Skeletal muscle tissue (tissue), 4 donors: ENCODE data around the gene MAGI1. TPM values are rescaled to one million over a fixed set of nuclear protein-coding genes. Genes with fewer than 3 reads are reported as not detected.

Experiments
- H3K27ac ChIP-seq: one replicate; pipeline ENCODE4 v1.7.0; 2013; ENCODE audit warnings: mild to moderate bottlenecking, low read depth, low read length, inconsistent platforms
- H3K27me3 ChIP-seq, 3 donors: one replicate each; pipeline ENCODE4 v1.7.0; 2013; ENCODE audit warnings: low read length in 3 of 3; ENCODE audit not compliant: control insufficient read depth in 3 of 3, insufficient read depth in 3 of 3
- H3K36me3 ChIP-seq, 3 donors: one replicate each; pipeline ENCODE4 v1.7.0; 2013; ENCODE audit warnings: low read length in 3 of 3; ENCODE audit not compliant: control insufficient read depth in 3 of 3, insufficient read depth in 3 of 3
- H3K4me1 ChIP-seq, 3 donors: one replicate each; pipeline ENCODE4 v1.7.0; 2013; ENCODE audit warnings: low read length in 3 of 3, mild to moderate bottlenecking in 3 of 3; ENCODE audit not compliant: control insufficient read depth in 3 of 3, insufficient read depth in 3 of 3
- H3K4me3 ChIP-seq, 3 donors: one replicate each; pipeline ENCODE4 v1.7.0; 2013; ENCODE audit warnings: low read length in 3 of 3
- H3K9ac ChIP-seq, 3 donors: one replicate each; pipeline ENCODE4 v1.7.0; 2013; ENCODE audit warnings: low read length in 3 of 3, mild to moderate bottlenecking in 3 of 3, moderate library complexity in 2 of 3, low read depth in 1 of 3
- H3K9me3 ChIP-seq, 3 donors: one replicate each; pipeline ENCODE4 v1.7.0; 2013; ENCODE audit warnings: low read length in 3 of 3; ENCODE audit not compliant: control insufficient read depth in 3 of 3
- total RNA-seq: library from RNA; depleted of rRNA; stranded (reverse); fragments of >200 nt; gene quantifications from one replicate; pipeline ENCODE4 v1.2.3, GENCODE V29; 2014
- donor health status: Osteomylitis.

The MAGI1 gene
- total RNA-seq, 1 donor from 2014 or later, result 23.5 TPM

DNA sequence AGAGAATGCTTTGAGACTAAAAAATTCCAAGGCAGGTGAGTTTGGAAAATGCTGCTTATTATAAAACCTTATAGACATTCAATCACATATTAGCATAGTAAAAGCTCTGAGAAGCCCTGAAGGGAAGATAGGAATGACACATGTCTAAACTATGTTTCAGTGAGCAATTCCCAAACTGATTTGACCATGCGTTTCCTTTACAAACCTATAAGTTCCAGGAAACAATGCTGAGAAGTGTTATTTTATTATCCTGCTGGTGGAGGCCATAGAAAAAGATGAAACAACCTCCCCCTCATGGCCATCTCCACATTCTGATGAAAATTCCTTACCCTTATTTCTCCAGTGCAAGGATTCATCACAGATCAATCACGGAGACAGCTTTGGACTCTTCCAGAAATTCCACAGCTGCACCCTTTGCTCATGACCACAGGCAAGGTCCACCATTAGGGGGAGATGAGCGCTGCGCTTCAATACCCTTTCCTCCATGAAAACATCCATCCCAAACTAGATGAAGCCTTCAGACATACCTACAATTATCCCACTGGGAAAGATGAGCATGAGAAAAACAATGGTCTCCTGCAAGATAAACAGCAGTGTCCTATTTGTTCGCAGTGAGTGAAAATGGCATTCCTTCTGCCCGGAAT is 372.1 kb downstream of the MAGI1 start:
- Histone ChIP-seq H3K4me3 (no peak overlapping the region), H3K9me3 (no peaks in the 10 kb centered on the region), H3K36me3 (no peaks in the 10 kb centered on the region), H3K27ac (no peak overlapping the region), H3K9ac (no peak overlapping the region), H3K27me3 (no peaks in the 10 kb centered on the region), H3K4me1 (no peaks in the 10 kb centered on the region)

DNA sequence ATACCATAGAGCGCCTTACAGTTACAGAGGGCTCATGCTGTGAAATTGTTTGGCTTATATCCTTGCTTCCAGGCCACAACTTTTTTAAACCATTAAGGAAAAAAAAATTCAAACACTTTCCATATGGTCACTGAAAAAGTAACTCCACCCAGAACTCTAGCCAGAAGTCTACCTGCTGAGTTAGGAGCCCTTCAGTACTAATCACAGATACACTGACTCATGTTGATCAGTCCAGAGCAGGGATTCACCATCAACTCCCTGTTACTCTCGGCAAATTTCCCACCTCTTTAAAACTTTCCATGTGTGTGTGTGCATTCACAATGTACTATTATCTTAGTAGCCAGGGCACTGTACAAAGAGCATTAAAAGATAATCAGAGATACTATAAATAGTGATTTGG is 372.8 kb downstream of the MAGI1 start:
- Histone ChIP-seq H3K36me3 (no peaks in the 10 kb centered on the region), H3K9me3 (no peaks in the 10 kb centered on the region), H3K9ac (no peak overlapping the region), H3K27ac (no peak overlapping the region), H3K4me3 (no peak overlapping the region), H3K27me3 (no peaks in the 10 kb centered on the region), H3K4me1 (no peaks in the 10 kb centered on the region)

- Histone ChIP-seq H3K9me3 (no peaks in the 10 kb centered on the region), H3K27me3 (no peaks in the 10 kb centered on the region), H3K9ac (no peak overlapping the region), H3K4me3 (no peak overlapping the region), H3K36me3 (no peaks in the 10 kb centered on the region), H3K27ac (no peak overlapping the region), H3K4me1 (no peaks in the 10 kb centered on the region)
Measured at GRCh38 chr3:65664931-65665330, 373.8 kb downstream of the MAGI1 start.

- no peaks in the 10 kb centered on the region for H3K27me3 ChIP-seq
- H3K36me3 ChIP-seq, result no peaks in the 10 kb centered on the region
- H3K4me1 ChIP-seq, result no peaks in the 10 kb centered on the region
- H3K4me3 ChIP-seq, result no peak overlapping the region
- H3K9ac ChIP-seq, result no peak overlapping the region
- H3K27ac ChIP-seq, result no peak overlapping the region
- no peaks in the 10 kb centered on the region for H3K9me3 ChIP-seq
Measured at GRCh38 chr3:65664446-65664845, 374.3 kb downstream of the MAGI1 start.

DNA sequence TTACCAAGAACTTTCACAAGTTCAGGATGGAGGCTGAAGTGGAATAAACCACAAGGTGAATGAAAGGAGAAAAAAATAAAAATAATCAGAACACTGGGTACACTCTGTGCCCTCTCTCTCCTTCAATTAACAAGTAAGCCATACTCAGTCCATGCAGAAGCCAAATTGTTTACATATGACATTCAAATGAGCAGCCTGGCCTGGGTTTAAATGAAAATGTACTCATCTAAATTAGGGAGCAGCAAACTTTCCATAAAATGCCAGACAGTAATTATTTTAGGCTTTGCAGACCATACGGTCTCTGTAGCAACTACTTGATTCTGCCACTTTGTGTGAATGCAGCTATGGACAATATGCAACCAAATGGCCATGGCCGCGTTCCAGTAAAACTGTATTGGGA is 376.6 kb downstream of the MAGI1 start:
- Histone ChIP-seq H3K9me3 (no peaks in the 10 kb centered on the region), H3K4me3 (no peak overlapping the region), H3K4me1 (no peaks in the 10 kb centered on the region), H3K36me3 (no peaks in the 10 kb centered on the region), H3K9ac (no peak overlapping the region), H3K27ac (no peak overlapping the region), H3K27me3 (no peaks in the 10 kb centered on the region)

DNA sequence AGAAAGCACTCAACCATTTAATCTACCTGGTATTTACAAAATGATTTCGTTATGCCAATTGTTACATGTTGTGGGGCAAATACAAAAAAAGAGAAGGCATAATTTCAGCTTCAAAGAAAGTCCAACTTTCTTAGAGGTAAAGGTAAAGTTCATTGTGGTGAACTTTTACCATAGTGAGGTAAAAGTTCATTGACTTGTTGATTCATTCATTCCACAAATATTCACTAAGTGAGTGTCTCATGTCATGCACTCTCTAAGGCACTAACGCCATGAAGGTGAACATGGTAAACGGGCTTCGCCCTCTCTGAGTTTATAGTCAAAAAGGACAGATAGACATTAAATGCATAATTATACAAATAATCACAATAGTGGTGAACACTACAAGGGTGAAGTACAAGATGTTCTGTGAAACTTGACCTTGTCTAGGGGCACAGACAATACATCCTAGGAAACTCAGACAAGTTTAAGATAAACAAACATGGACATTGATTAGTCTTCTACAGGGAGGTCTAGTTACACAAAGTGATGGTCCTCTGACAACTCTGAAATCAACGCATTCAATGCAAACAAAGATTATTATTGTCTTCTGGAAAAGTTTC is 378.6 kb downstream of the MAGI1 start:
- Histone ChIP-seq H3K27ac (no peak overlapping the region), H3K4me3 (no peak overlapping the region), H3K27me3 (no peaks in the 10 kb centered on the region), H3K9ac (no peak overlapping the region), H3K9me3 (no peaks in the 10 kb centered on the region), H3K36me3 (no peaks in the 10 kb centered on the region), H3K4me1 (no peaks in the 10 kb centered on the region)

- Histone ChIP-seq H3K4me1 (no peaks in the 10 kb centered on the region), H3K9me3 (no peaks in the 10 kb centered on the region), H3K27ac (no peak overlapping the region), H3K36me3 (no peaks in the 10 kb centered on the region), H3K27me3 (no peaks in the 10 kb centered on the region), H3K4me3 (no peak overlapping the region), H3K9ac (no peak overlapping the region)
Measured at GRCh38 chr3:65659396-65659795, 379.3 kb downstream of the MAGI1 start.

DNA sequence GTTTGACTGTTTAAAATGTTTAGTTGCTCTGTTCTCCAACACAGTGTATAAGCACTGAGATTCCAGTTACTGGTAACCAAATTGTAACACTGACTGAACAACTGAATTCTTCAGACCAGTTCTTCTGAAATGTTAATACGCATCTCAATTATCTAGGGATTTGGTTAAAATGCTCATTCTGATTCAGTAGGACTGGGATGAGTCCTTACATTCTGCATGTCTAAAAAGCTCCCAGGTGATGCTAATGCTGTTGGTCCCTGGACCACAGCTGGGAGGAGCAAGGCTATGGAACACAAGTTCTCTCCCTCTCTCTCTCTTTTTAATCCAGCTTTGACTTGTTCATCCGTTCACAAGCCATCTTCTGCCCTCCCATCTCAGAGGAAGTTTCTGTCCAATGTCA is 380.3 kb downstream of the MAGI1 start:
- Histone ChIP-seq H3K27ac (no peak overlapping the region), H3K4me3 (no peak overlapping the region), H3K4me1 (no peaks in the 10 kb centered on the region), H3K9ac (no peak overlapping the region), H3K9me3 (no peaks in the 10 kb centered on the region), H3K36me3 (no peaks in the 10 kb centered on the region), H3K27me3 (no peaks in the 10 kb centered on the region)

- Histone ChIP-seq H3K4me1 (no peaks in the 10 kb centered on the region), H3K27ac (no peak overlapping the region), H3K9me3 (peaks cover 0 to 3% (median 0%) of the 10 kb centered on the region in 3 donors), H3K27me3 (no peaks in the 10 kb centered on the region), H3K4me3 (no peak overlapping the region), H3K9ac (no peak overlapping the region), H3K36me3 (no peaks in the 10 kb centered on the region)
Measured at GRCh38 chr3:65655061-65655460, 383.7 kb downstream of the MAGI1 start.

- peaks cover 0 to 3% (median 0%) of the 10 kb centered on the region in 3 donors for H3K9me3 ChIP-seq
- H3K4me3 ChIP-seq, result no peak overlapping the region
- no peaks in the 10 kb centered on the region for H3K36me3 ChIP-seq
- no peak overlapping the region for H3K27ac ChIP-seq
- no peaks in the 10 kb centered on the region for H3K27me3 ChIP-seq
- H3K4me1 ChIP-seq, result no peaks in the 10 kb centered on the region
- no peak overlapping the region for H3K9ac ChIP-seq
Measured at GRCh38 chr3:65653731-65654130, 385.0 kb downstream of the MAGI1 start.
